ENCODE measurements around the gene SIMC1.
"Not testable (repeated sequence)": the region's sequence is repeated elsewhere in the genome, so short reads cannot be mapped to it uniquely, and the experiment has no call there.

SIMC1 gene

DNA sequence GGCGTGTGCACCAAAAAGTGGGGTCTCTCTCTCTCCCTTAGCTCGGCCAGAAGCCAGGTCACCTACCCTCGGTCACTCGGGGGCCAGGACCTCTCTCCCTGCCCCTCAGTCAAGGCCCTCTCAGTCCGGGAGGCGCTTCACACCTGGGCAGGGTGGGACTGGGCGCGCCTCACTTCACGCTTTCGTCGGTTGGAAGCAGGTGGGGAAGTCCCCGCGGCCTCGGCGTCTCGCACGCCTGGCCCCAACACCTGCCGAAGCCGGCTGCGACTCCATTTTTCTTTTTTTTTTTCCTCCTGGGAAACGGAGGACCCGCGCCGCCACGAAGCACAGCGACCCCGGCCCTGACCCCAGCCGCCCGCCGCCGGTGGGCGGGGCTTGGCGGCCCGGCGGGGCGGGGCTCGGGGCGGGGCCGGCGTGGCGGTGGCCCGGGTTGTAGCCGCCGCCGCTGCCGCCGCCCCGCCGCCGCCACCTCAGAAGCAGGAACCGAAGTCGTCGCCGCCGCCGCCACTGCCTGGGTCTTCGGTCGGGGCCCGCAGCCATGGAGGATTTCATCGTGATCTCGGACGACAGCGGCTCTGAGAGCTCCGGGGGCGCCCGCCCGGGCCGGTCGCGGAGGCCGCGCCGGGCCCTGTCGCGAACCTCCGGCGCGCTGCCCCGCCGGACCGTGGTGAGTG, at the start of gene SIMC1:
TSS of gene SIMC1 (plus strand) at position 454 of the 674 bp plus-strand sequence. CDS start at position 539, 85 bp downstream.
- peak; percentile 33 for DNase-seq

DNA sequence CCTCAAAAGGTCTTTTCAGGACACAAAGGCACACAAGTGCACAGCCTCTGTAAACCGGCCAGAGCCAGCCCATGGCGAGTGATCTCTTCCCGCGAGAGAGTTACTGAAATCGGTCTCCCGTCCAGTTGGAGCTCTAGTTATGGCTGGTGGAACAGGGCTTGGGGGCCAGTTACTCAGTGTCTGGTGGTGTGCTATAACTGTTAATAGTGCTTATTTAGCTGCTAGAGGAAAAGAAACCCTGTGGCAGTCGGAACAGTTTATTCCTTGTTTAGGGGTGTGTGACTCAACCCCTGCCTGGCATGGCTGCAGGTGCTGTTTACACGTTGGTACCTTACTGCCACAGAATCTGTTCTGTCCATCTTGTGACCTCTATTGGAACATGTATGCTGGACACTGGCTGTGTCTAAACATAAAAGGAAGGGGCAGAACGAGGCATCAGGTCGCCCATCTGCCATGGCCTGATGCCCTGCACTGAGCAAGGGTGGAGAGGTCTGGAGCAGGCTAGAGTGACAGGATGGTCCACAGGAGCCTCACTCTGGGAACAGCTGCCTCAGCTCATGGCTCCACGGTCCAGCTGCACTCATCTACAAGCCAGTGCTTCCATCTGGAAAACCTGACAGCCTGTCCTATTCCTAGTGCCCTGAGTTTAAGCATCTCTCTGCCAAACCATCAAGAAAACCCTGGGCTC, 49.6 kb upstream of the SIMC1 start:
- no peak for DNase-seq

DNA sequence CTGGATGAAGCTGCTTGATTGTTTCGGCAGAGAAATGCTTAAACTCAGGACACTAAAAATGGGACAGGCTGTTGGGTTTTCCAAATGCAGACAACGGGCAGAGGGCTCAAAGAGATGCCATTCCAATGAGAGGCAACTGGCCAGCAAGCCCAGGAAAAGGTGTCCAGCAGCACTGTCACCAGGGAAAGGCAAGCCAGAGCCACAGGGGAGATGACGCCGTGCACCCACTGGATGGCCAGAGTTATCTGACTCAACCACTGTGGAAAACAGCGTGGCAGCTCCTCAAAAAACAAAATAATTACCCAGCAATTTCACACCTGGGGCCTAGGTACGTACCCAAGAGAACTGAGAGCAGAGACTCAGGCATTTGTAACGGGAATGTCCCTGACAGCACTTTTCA, 48.4 kb upstream of the SIMC1 start:
- no peak for DNase-seq

DNA sequence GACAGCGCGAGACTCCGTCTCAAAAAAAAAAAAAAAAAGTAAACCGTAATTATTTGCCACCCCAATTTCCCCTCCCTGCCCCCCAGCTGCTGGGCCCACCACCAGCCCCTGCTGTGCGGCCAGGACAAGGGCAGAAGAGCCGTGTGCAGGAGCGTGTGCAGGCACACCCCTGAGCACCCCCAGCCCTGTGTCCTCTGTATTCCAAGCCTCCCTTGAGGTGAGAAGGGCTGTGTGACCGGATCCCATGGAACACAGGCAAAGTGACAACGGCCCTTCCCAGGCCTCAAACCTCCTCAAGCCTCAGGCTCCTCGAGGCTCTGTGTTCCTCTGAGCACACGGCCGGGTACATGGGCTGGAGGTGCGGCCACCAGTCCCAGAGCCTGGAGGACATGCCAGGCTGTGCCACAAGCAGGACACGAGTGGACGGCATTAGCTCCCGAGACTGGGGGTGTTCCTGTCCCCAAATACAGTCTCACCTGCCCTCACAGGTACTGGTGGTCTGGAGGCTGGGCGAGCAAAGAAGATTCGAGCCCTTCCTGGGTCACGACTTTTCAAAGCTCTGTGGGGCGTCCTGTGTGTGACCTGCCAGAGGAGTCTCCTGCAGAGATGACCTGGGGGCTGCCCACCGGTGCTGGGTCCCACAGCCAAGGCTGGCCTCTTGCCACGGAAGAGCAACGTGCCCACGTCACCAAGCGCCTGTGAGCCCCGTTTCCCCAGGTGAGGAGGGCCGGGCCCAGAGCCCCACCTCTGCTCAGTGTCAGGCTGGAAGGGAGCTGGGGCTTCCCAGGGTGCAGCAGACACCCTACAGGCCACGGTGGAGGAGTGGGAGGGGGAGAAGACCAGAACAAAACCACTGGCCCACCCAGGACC, 47.1 kb upstream of the SIMC1 start:
- no peak for DNase-seq

DNA sequence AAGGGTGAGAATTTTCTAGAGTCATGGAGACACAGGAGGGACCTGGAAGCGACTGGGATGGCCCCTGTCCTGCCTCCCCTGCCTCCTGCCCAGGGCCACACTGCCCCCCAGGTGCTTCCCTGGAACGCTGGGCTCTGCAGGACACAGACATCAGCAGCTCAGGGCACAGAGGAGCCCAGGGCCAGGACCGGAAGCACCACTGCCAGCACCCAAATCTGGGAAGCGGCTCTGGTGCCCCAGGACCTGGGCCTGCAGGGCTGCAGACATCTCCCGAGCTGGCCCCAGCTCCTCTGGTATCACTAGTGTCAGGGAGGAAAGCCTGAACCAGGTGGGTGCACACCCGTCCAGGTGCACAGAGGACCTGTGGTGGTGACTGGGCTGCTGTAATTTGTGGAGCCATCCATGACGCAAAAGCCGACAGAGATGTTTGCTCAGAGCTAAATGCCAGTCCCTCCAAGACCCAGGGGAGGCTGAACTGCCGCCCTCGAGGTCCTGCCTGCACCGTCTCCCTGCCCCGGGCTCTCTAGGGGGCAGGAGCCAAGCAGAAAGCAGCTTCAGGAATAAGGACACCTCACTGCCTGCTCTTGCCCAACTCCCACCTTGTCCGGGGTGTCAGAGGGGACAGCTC, 46.0 kb upstream of the SIMC1 start:
- DNase-seq = no peak

DNA sequence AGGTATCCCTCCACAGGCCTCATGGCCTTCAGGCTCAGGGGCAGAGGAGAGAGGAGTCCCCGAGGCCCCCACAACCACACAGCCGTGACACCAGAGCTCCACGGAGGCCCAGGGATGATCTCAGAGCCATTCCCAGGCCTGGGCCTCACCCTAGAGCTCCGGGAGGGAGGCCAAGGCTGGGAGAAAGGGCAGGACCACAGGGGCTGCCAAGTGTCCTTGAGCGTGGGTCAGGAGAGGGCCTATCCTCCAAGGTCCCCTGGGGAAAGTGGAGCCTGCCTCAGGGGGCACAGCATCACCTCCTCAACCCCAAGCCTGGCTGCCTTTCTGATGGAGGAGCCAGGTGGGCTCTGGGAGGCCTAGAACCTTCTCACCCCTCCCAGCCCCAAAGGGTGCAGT, 45.5 kb upstream of the SIMC1 start:
- DNase-seq = not testable (repeated sequence)

DNA sequence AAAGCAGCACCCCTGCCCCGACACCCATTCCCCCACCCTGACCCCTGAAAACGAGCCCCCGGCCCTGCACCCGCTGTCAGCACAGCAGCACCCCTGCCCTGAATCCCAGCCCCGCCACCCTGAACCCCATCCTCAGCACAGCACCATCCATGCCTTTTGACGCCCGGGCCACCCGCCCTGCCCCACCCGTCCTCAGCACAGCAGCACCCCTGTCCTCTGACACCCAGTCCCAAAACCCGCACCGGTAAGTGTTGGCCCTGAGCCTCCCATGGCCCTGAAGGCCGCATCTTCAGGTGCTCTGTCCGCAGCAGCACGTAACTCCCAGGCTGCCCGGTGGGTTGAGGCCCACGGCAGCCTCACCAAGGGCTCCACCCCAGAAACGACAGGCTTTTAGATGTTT, 44.6 kb upstream of the SIMC1 start:
- not testable (repeated sequence) for DNase-seq

DNA sequence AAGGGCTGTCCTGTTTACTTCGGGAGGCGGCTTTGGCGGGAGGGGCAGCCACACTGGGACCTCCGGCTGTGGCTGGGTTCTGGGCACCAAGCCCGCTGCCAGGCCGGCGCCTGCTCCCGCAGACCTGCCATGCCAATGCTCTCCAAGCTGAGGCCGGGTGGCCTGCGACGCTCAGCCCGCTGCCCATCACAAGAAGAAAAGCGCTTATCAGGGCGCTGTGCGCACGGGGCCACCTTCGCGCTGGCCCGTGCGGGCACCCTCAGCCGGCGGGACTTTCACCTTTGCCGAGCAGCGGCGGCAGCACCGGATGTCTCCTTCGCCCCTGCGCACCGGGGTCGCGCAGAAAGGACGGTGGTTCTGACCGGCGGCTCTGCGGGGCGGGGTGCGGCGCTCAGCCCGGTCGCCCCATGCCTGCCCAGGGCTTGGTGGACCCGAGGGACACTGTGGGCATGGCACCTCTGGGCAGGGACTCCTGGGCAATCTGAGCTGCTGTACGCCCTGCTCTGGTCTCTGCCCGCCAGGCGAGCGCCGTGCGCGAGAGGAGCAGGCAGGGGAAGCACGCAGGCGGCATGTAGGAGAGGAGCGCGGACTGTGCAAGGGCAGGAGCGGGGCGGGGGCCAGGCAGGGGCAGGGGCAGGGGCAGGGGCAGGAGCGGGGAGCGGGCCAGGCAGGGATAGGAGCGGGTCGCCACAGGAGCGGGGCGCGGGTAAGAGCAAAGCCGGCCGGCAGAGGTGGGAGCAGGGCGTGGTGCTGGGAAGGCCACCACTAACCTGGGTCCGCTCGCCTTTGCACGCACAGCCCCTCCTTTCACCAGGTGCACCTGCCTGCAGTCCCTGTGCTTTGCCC, 43.8 kb upstream of the SIMC1 start:
- DNase-seq = not testable (repeated sequence)

DNA sequence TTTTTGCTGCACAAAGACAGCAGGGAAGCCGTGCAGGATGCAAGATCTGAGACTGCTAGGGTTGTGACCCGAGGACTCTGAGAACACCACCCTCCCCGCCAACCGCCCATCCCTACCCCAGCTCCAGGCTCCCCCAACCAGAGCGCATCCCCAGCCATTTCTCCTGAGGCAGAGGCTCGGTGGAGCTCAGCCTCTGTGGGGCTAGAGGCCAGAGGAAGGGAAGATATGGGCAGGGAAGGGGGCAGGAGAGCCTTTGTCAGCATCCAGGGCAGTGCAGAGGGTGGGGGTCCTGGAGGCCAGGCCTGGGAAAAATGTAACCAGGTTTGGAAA, 43.2 kb upstream of the SIMC1 start:
- DNase-seq = not testable (repeated sequence)

DNA sequence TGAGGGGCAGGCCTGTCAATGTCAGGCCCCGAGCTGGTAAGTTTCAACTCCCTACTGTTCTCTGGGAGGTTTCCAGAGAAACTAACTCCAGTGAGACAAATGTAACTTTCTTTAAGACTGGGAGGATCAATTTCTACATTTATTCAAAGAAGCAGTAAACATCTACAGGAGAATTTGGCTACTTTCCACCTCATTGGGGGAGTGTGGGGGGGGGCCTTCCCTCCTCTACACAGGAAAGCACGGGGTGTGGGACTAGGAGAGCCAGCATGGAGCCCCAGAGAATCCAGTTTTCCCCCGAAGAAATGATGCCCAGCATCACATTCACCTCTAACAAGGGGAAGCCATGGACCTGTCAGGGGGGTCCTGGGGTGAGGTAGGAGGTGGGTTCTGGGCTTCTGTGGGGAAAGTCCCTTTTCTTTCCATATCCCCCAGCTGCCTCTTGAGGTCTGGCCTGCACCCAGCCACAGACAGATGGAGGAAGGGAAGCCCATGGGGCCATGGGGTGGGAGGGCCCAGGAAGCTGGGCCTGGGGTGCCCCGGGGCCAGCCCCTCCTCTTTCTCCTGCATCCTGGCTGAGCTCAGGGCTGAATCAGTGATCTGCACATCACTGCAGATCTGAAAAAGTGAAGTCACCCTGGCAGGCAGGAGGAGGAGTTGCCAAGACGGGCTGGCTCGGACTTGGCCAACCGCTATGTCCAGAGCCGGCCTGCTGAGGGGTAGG, 42.6 kb upstream of the SIMC1 start:
- DNase-seq = not testable (repeated sequence)

DNA sequence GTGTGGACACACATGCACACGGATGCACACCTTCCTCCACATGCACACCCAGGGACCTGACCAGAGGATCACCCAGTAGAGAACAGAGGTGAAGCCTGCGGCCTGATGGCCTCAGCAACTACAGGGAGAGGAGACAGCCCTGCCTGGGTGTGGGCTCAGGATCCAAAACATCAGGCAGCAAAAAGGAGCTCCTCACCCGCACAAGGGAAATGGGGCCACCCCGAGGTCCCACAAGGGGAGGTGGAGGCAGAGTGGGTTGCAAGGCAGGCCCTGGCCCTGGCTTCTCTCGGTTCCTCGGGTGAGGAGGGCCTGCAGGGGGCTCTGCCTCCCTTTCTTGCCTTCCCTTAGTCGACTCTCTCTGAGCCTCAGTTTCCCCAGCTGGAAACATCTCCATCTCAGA, 41.4 kb upstream of the SIMC1 start:
- not testable (repeated sequence) for DNase-seq

DNA sequence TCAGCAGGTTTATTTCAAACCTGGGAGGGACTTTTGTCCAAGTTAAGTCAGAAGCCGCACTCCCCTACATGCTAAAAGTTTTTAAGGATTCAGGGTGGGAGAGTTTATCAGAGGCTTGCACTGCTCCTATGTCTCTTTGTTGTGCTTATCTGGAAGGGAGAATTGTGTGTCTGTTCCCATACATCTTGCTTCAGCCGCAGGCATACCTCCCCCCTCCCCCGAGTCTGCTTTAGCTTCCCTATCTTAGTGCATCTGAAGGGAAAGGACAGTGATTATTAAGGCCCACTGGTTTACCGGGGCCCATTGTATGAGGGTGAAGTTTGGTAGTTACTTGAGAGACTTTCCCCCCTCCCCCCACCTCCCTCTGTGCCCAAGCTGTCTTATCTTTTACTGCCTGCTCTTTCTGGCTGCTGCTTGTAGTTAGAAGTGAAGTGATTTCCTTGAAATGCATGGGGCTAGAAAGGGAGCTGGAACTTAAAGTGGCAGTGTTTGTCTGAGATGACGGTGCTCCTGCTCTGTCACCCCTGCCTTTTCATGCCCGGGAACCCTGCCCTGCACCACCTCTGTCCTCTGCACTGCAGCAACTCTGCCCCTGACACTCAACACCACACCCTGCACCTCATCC, 40.9 kb upstream of the SIMC1 start:
- not testable (repeated sequence) for DNase-seq

DNA sequence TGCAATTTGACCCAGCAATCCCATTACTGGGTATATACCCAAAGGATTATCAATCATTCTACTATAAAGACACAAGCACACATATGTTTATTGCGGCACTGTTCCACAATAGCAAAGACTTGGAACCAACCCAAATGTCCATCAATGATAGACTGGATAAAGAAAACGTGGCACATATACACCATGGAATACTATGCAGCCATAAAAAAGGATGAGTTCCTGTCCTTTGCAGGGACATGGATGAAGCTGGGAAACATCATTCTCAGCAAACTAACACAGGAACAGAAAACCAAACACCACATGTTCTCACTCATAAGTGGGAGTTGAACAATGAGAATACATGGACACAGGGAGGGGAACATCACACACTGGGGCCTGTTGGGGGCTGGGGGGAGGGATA, 39.9 kb upstream of the SIMC1 start:
- not testable (repeated sequence) for DNase-seq

DNA sequence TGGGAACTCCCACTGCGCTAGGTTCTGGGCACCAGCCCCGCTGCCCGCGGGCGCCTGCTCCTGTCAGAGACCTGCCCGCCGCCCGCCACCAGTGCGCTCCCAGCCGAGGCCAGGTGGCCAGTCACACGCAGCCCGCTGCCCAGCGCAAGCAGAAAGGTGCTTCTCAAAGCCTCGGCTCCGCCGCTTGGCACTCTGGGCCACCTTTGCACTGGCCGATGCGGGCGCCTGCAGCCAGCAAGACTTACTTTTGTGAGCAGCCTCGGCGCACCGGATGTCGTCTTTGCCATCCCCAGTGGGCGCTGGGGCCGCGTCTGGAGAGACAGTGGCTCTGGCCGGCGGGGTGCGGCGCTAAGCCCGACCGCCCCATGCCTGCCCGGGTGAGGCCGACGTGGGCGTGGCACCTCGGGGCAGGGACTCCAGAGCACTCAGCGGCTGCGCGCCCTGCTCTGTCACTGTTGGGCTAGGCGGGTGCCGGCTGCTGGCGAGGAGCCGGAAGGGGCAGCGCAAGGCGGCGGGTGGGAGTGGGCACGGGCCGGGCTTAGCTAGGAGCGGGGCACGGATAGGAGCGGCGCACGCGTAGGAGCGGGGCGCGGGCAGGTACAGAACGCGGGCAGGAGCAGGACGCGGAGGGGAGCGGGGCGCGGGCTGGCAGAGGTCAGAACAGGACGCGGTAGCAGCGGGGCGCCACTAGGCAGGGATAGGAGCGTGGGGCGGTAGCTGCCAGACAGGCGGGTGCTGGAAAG, 39.1 kb upstream of the SIMC1 start:
- DNase-seq = not testable (repeated sequence)

DNA sequence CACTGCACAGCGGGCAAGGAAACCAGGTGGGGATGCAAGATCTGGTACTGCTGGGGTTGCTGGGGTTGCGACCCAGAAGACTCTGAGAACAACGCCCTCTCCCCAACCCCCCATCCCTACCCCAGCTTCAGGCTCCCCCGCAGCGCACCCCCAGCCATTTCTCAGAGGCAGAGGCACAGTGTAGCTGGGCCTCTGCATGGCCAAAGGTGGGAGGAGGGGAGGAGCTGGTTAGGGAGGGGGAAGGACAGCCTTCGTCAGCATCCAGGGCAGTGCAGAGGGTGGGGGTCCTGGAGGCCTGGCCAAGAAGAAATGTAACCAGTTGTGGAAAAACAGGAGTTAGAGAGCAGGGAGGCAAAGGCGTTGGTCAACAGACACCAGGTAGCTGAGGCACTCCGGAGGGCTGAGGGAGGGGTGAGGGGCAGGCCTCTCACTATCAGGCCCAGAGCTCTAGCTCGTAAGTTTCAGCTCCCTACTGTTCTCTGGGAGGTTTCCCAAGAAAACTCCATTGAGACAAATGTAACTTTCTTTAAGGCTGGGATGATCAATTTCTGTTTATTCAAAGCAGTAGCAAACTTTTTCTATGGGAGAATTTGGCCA, 38.3 kb upstream of the SIMC1 start:
- not testable (repeated sequence) for DNase-seq

DNA sequence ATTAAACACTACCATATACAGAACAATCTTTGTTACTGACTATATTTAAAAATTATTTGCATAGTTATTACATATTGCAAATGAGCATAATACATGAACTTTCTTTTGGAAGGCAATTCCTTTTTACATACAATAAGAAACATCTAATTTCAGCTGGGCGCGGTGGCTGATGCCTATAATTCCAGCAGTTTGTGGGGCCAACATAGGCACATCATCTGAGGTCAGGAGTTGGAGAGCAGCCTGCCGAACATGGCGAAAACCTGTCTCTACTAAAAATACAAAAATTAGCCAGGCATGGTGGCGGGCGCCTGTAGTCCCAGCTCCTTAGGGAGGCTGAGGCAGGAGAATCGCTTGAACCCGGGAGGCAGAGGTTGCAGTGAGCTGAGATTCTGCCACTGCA, 36.4 kb upstream of the SIMC1 start:
- DNase-seq = no peak

DNA sequence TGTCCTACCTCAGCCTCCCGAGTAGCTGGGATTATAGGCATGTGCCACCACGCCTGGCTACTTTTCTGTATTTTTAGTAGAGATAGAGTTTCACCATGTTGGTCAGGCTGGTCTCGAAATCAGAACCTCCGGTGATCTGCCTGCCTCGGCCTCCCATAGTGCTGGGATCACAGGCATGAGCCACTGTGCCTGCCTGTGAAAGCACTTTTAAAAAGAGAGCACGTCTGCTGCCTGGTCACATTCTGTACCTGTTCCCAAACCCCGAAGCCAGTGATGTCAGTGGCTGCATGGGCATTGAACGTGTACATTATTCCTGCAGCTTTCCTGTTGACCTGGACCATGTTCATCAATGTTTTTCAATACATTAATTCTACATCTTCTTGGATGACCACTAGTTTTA, 35.1 kb upstream of the SIMC1 start:
- DNase-seq = no peak

DNA sequence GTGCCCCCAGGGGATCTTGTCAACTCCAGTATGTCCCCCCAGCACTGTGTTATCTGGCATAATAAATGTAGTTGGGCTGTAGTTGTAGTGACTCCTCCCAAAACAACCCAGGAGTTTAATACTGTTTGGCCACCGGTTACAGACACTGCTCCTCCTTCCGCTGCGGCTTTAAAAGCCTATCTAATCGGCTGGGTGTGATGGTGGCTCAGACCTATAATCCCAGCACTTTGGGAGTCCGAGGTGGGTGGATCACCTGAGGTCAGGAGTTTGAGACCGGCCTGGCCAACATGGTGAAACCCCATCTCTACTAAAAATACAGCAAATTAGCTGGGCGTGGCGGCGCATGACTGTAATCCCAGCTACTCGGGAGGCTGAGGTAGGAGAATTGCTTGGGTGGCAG, 34.7 kb upstream of the SIMC1 start:
- not testable (repeated sequence) for DNase-seq

DNA sequence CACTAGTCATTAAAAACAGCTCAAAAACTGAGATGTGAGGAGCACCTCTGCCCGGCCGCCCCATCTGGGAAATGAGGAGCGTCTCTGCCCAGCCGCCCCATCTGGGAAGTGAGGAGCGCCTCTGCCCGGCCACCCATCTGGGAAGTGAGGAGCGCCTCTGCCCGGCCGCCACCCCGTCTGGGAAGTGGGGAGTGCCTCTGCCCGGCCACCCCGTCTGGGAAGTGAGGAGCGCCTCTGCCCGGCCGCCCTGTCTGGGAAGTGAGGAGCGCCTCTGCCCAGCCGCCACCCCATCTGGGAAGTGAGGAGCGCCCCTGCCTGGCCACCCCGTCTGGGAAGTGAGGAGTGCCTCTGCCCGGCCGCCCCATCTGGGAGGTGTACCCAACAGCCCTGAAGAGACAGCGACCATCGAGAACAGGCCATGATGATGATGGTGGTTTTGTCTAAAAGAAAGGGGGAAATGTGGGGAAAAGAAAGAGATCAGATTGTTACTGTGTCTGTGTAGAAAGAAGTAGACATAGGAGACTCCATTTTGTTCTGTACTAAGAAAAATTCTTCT, 23.7 kb upstream of the SIMC1 start:
- not testable (repeated sequence) for DNase-seq

All from stimulated activated CD4-positive, alpha-beta T cell treated with anti-CD3 and anti-CD28 coated beads, Interleukin-1b, Interleukin-23, amount 100 ng/mL, for 48 hours (primary cell).